Prostate gland (tissue), 2 donors: ENCODE results near the gene ALS2CL. TPM values are rescaled to one million over a fixed set of nuclear protein-coding genes. Genes with fewer than 3 reads are reported as not detected.

Experiments used
- DNase-seq: peaks from one replicate; pipeline ENCODE4 v3.0.0-alpha.2; 2019; ENCODE audit warnings: low spot score
- H3K27ac ChIP-seq, 2 donors: fragments of 200-600 bp; sonication (generic); 2 replicates each; pipeline ENCODE4 v1.5.1; 2017 to 2019
- H3K27me3 ChIP-seq: fragments of 200-600 bp; sonication (generic); replicated peaks from 2 replicates; pipeline ENCODE4 v1.5.1; 2019; ENCODE audit not compliant: insufficient read depth
- H3K36me3 ChIP-seq, 2 donors: fragments of 200-600 bp; sonication (generic); 1 replicate in 1 of 2; 2 replicates in 1 of 2; pipeline versions ENCODE4 v1.5.1 to v1.8.1; 2017 to 2019
- H3K4me1 ChIP-seq: fragments of 200-600 bp; sonication (generic); replicated peaks from 2 replicates; pipeline ENCODE4 v1.5.1; 2019
- H3K4me3 ChIP-seq, 2 donors: fragments of 200-600 bp; sonication (generic); 2 replicates each; pipeline ENCODE4 v1.5.1; 2017 to 2019
- H3K9me3 ChIP-seq: fragments of 200-600 bp; sonication (generic); 2 replicates; pipeline ENCODE4 v1.5.1; 2017
- CTCF ChIP-seq, 4 experiments: fragments of 200-600 bp in 2 of 4; fragments of 450-650 bp in 2 of 4; sonication (generic) in 2 of 4; IDR thresholded peaks; 1 replicate in 3 of 4; 2 replicates in 1 of 4; pipeline ENCODE4 v1.5.1; 2016 to 2019; ENCODE audit warnings: antibody characterized with exemption in 4 of 4, mild to moderate bottlenecking in 2 of 4, moderate library complexity in 2 of 4
- POLR2A ChIP-seq: fragments of 450-650 bp; IDR thresholded peaks from one replicate; pipeline ENCODE4 v1.6.1; 2016; ENCODE audit warnings: antibody characterized with exemption, mild to moderate bottlenecking
- POLR2AphosphoS5 ChIP-seq: sonication (generic); formaldehyde crosslinking; IDR thresholded peaks from one replicate; pipeline ENCODE4 v1.6.1; 2017; ENCODE audit warnings: antibody characterized with exemption
- WGBS: methylation state at CpG from one replicate; pipeline ENCODE4 v1.1.5; 2018; 5-methylcytosine and 5-hydroxymethylcytosine counted together
- intact Hi-C: fragments of 100-400 bp; cut with DNase I; formaldehyde crosslinking; loops from one replicate; pipeline ENCODE4 v1.14.2; 2022
- total RNA-seq, 2 donors: library from RNA; depleted of rRNA; stranded (reverse); fragments of >200 nt; gene quantifications; one replicate each; pipeline ENCODE4 v1.1.0, GENCODE V29; 2016

Gene ALS2CL
- total RNA-seq, 2 donors from 2014 or later = 8.1 to 18.9 TPM

- no peaks in the 10 kb centered on the region for H3K4me1 ChIP-seq
- H3K36me3 ChIP-seq = no peaks in the 10 kb centered on the region
- H3K9me3 ChIP-seq = no peaks in the 10 kb centered on the region
- TF ChIP-seq POLR2AphosphoS5 = no peak
- no peak for TF ChIP-seq POLR2A
- no peak for TF ChIP-seq CTCF (IDR thresholded peaks at IDR 0.05)
- no peak overlapping the region for H3K27ac ChIP-seq
- no peak for DNase-seq
- intact Hi-C loops = no loop called here
- H3K27me3 ChIP-seq = no peaks in the 10 kb centered on the region
- 24% methylated on average over 6 of the region's 6 CpGs for WGBS
- no peak overlapping the region for H3K4me3 ChIP-seq
Measured at GRCh38 chr3:46725621-46726314, 32.3 kb upstream of the ALS2CL start.

- no peak for DNase-seq
- Histone ChIP-seq H3K9me3 (no peaks in the 10 kb centered on the region), H3K27me3 (no peaks in the 10 kb centered on the region), H3K36me3 (no peaks in the 10 kb centered on the region), H3K4me1 (no peaks in the 10 kb centered on the region), H3K4me3 (no peak overlapping the region), H3K27ac (no peak overlapping the region)
- intact Hi-C loops = no loop called here
- WGBS = 83% methylated on average over 4 of the region's 4 CpGs
- TF ChIP-seq POLR2AphosphoS5 (no peak), POLR2A (no peak), CTCF (IDR thresholded peaks at IDR 0.05) (no peak)
Measured at GRCh38 chr3:46724424-46724823, 30.9 kb upstream of the ALS2CL start.

DNA sequence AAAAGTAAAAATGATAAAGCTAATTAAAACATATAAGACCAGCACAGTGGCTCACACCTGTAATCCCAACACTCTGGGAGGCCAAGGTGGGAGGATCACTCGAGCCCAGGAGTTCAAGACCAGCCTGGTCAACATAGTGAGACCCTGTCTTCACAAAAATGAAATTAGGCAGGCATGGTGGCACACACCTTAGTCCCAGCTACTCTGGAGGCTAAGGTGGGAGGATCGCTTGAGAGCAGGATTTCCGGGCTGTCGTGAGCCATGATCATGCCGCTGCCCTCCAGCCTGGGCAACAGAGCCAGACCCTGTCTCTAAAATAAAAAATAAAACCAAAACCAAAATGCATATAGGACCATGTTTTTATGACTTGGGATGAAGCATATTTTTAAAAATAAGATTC, 29.0 kb upstream of the ALS2CL start:
- intact Hi-C loops = no loop called here
- H3K27ac ChIP-seq = no peak overlapping the region
- H3K9me3 ChIP-seq = no peaks in the 10 kb centered on the region
- no peaks in the 10 kb centered on the region for H3K4me1 ChIP-seq
- H3K36me3 ChIP-seq = no peaks in the 10 kb centered on the region
- TF ChIP-seq POLR2A (no peak), CTCF (IDR thresholded peaks at IDR 0.05) (no peak), POLR2AphosphoS5 (no peak)
- WGBS = 95% methylated on average over 5 of the region's 5 CpGs
- no peak for DNase-seq
- H3K27me3 ChIP-seq = no peaks in the 10 kb centered on the region
- no peak overlapping the region for H3K4me3 ChIP-seq

DNA sequence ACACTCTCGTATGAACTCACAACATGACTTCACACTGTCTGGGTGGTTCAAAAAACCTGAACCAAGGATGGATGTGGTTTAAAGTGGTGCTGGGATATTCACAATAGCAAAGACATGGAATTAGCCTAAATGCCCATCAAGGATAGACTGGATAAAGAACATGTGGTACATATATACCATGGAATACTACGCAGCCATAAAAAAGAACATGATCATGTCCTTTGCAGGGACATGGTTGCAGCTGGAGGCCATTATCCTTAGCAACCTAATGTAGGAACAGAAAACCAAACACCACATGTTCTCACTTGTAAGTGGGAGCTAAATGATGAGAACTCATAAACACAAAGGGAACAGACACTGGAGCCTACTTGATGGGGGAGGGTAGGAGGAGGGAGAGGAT, 27.5 kb upstream of the ALS2CL start:
- TF ChIP-seq POLR2AphosphoS5 = no peak
- no peak for TF ChIP-seq CTCF (IDR thresholded peaks at IDR 0.05)
- no peak for TF ChIP-seq POLR2A
- no peaks in the 10 kb centered on the region for H3K36me3 ChIP-seq
- no peak overlapping the region for H3K27ac ChIP-seq
- no peaks in the 10 kb centered on the region for H3K4me1 ChIP-seq
- WGBS = 94% methylated on average over 2 of the region's 2 CpGs
- no peak overlapping the region for H3K4me3 ChIP-seq
- DNase-seq = no peak
- no peaks in the 10 kb centered on the region for H3K9me3 ChIP-seq
- no peaks in the 10 kb centered on the region for H3K27me3 ChIP-seq
- intact Hi-C loops = no loop called here

DNA sequence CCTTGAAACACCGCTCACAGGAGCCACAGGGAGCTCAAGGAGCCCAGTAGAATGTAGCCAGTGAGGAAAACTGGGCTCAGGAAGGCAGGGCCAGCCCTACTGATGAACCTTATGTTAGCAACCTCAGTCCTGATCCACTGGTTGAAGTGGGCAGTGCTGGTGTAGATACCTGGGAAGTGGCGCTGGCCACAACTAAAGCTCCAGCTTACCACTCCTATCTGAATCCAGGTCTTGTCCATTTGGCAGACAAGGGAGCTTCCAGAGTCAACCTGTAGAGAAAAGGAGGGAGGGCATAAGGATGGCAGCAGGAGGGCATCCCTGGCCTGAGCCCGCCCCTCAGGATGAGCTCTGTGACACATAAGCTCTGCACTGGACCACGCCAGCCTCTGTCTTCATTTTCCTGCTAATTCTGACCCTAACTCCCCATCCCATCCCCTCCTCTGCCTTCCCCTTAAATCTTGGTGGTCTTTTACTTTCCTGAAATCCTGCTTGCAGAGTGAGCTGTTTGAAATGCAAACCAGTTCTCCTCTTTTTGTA, 26.3 kb upstream of the ALS2CL start:
- 96% methylated on average over 4 of the region's 4 CpGs for WGBS
- Histone ChIP-seq H3K27me3 (no peaks in the 10 kb centered on the region), H3K4me3 (no peak overlapping the region), H3K9me3 (no peaks in the 10 kb centered on the region), H3K27ac (no peak overlapping the region), H3K4me1 (no peaks in the 10 kb centered on the region), H3K36me3 (no peaks in the 10 kb centered on the region)
- DNase-seq = no peak
- intact Hi-C loops = no loop called here
- TF ChIP-seq POLR2A (no peak), CTCF (IDR thresholded peaks at IDR 0.05) (no peak)
